HG02884 (cell line): ENCODE data around the gene GALNT13.

ENCODE experiments used
- ATAC-seq: cut with Tn5 transposase; IDR thresholded peaks from one replicate; pipeline ENCODE4 v1.9.1; 2021; ENCODE audit warnings: mild to moderate bottlenecking, moderate library complexity; ENCODE audit not compliant: unreplicated experiment

GALNT13 gene

GRCh38 chr2:153871231-153872221, at the start of gene GALNT13:
TSS of gene GALNT13 (plus strand) at chr2:153871922.
- no peak for ATAC-seq

GRCh38 chr2:153823880-153824279, 47.8 kb upstream of the GALNT13 start:
- ATAC-seq, result no peak

- ATAC-seq, result no peak
Measured at GRCh38 chr2:153828335-153828734, 43.4 kb upstream of the GALNT13 start.

- ATAC-seq, result no peak
Measured at GRCh38 chr2:153834662-153835061, 37.1 kb upstream of the GALNT13 start.

- no peak for ATAC-seq
Measured at GRCh38 chr2:153858250-153858649, 13.5 kb upstream of the GALNT13 start.

GRCh38 chr2:153864022-153864421, 7.7 kb upstream of the GALNT13 start:
- ATAC-seq, result no peak

- no peak for ATAC-seq
Measured at GRCh38 chr2:153866595-153866994, 5.1 kb upstream of the GALNT13 start.

GRCh38 chr2:153870308-153870707, 1.4 kb upstream of the GALNT13 start:
- ATAC-seq, result no peak

GRCh38 chr2:153872311-153873051, 759 bp downstream of the GALNT13 start:
- no peak for ATAC-seq

- ATAC-seq, result no peak
Measured at GRCh38 chr2:153873052-153874048, 1.6 kb downstream of the GALNT13 start.

GRCh38 chr2:153875801-153876466, 4.2 kb downstream of the GALNT13 start:
- ATAC-seq, result no peak

- no peak for ATAC-seq
Measured at GRCh38 chr2:153880926-153881325, 9.2 kb downstream of the GALNT13 start.

- ATAC-seq, result no peak
Measured at GRCh38 chr2:153886833-153887232, 15.1 kb downstream of the GALNT13 start.

GRCh38 chr2:153890576-153890975, 18.9 kb downstream of the GALNT13 start:
- ATAC-seq, result no peak

GRCh38 chr2:153891051-153891450, 19.3 kb downstream of the GALNT13 start:
- no peak for ATAC-seq

GRCh38 chr2:153912798-153913396, 41.2 kb downstream of the GALNT13 start:
- no peak for ATAC-seq

GRCh38 chr2:153917570-153917969, 45.8 kb downstream of the GALNT13 start:
- no peak for ATAC-seq

- no peak for ATAC-seq
Measured at GRCh38 chr2:153935511-153935910, 63.8 kb downstream of the GALNT13 start.

- ATAC-seq, result no peak
Measured at GRCh38 chr2:153939124-153939796, 67.5 kb downstream of the GALNT13 start.
